Measurements from ENCODE around the gene LAMC1.

DNA sequence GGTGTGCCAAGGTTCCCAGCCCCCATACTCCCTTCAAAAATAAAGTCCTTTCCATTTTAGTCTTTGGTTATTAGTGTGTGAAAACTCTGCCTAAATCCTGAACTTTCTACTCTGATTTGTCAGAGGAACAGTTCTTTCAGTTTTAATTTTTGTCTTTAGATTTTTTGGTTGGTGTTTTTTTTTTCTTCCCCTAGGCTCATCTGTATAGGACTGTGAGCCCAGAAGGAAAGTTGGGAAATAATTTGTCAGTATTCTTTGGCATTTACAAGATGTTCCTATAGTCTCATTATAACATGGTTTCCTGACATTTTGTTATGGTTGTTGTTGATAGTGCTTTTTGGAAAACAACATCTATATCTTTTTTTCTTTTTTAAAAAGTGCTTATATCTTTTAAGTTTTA lies 38.0 kb downstream of the LAMC1 start:
- TF ChIP-seq, protein P1, sequence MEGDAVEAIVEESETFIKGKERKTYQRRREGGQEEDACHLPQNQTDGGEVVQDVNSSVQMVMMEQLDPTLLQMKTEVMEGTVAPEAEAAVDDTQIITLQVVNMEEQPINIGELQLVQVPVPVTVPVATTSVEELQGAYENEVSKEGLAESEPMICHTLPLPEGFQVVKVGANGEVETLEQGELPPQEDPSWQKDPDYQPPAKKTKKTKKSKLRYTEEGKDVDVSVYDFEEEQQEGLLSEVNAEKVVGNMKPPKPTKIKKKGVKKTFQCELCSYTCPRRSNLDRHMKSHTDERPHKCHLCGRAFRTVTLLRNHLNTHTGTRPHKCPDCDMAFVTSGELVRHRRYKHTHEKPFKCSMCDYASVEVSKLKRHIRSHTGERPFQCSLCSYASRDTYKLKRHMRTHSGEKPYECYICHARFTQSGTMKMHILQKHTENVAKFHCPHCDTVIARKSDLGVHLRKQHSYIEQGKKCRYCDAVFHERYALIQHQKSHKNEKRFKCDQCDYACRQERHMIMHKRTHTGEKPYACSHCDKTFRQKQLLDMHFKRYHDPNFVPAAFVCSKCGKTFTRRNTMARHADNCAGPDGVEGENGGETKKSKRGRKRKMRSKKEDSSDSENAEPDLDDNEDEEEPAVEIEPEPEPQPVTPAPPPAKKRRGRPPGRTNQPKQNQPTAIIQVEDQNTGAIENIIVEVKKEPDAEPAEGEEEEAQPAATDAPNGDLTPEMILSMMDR (IDR thresholded peaks at IDR 0.05), result no peak
- TF ChIP-seq POLR2A (IDR thresholded peaks at IDR 0.05), result no peak

All from lower leg skin (tissue), 3 donors.